H7 (cell line): ENCODE measurements around the gene UBTFL1. TPM values are rescaled to one million over a fixed set of nuclear protein-coding genes. Genes with fewer than 3 reads are reported as not detected.
"Not testable (repeated sequence)": the region's sequence is repeated elsewhere in the genome, so short reads cannot be mapped to it uniquely, and the experiment has no call there.

Experiments
- DNase-seq: peaks from one replicate; pipeline ENCODE4 v3.0.0; 2012
- H3K27me3 ChIP-seq: 2 replicates; pipeline ENCODE4 v1.6.0; 2011; ENCODE audit warnings: mild to moderate bottlenecking, low read length; ENCODE audit not compliant: control insufficient read depth, insufficient read depth
- H3K36me3 ChIP-seq: replicated peaks from 2 replicates; pipeline ENCODE4 v1.5.1; 2011; ENCODE audit warnings: low read length; ENCODE audit not compliant: control insufficient read depth, insufficient read depth
- H3K4me3 ChIP-seq: 2 replicates; pipeline ENCODE4 v1.5.1; 2011; ENCODE audit warnings: low read depth, mild to moderate bottlenecking, control low read depth, low read length, moderate library complexity; ENCODE audit not compliant: insufficient read depth
- total RNA-seq: library from RNA; depleted of rRNA; stranded (reverse); fragments of >200 nt; shearing (Covaris generic); gene quantifications from 2 replicates; pipeline ENCODE4 v1.2.3, GENCODE V29; 2014; rRNA removed

UBTFL1 gene
- not detected in 2 replicates for total RNA-seq

DNA sequence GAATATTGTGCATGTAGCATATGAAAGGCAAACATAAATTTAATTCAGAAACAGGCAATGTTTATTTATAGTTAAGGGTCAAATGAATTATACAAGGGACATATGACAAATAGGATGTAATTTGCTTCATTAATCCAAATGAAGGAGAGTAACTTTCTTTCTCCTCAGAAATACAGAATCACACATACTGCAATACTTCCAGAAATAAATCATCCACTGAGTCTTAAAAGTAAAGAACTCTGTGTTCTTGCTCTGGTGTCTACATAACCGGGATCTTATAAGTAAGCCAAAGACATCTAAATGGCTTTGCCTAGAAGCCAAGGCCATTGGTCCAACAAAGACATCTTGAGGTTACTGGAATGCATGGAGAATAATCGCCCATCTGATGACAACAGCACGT, at the start of gene UBTFL1:
Gene UBTFL1 (plus strand): TSS at position 301 of the 400 bp plus-strand sequence. CDS start 0 bp downstream, at position 301.
- H3K27me3 ChIP-seq, DNase-seq, H3K4me3 ChIP-seq, H3K36me3 ChIP-seq: not testable (repeated sequence)

GRCh38 chr11:90051591-90052209, 34.0 kb upstream of the UBTFL1 start:
- H3K36me3 ChIP-seq, DNase-seq, H3K27me3 ChIP-seq, H3K4me3 ChIP-seq: not testable (repeated sequence)

GRCh38 chr11:90052311-90052710, 33.4 kb upstream of the UBTFL1 start:
- H3K36me3 ChIP-seq, H3K4me3 ChIP-seq, H3K27me3 ChIP-seq, DNase-seq: not testable (repeated sequence)

- not testable (repeated sequence) for H3K27me3 ChIP-seq, H3K4me3 ChIP-seq, DNase-seq, H3K36me3 ChIP-seq
These were observed 32.2 kb upstream of the UBTFL1 start for GRCh38 chr11:90053545-90053944.

DNA sequence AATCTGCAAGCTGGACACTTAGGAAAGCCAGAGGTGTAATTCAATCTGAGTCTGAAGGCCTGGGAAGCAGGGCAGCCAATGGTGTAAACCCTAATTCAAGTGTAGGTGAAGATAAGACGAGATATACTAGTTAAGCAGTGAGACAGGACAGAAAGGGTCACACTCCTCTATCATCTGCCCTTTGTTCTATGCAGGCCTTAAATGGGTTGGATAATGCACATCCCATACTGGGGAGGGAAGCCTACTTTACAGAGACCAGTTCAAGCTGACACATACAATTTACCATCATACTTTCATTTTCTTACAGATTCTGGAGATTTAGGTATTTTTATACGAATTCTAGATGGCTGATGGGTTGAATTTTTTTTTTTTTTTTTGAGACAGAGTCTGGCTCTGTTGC, 3.0 kb downstream of the UBTFL1 start:
- not testable (repeated sequence) for H3K27me3 ChIP-seq, DNase-seq, H3K36me3 ChIP-seq, H3K4me3 ChIP-seq

- DNase-seq, H3K27me3 ChIP-seq, H3K36me3 ChIP-seq, H3K4me3 ChIP-seq: not testable (repeated sequence)
These were observed 9.6 kb downstream of the UBTFL1 start for GRCh38 chr11:90095230-90095924.

GRCh38 chr11:90098261-90098660, 12.5 kb downstream of the UBTFL1 start:
- H3K4me3 ChIP-seq, H3K27me3 ChIP-seq, DNase-seq, H3K36me3 ChIP-seq: not testable (repeated sequence)

DNA sequence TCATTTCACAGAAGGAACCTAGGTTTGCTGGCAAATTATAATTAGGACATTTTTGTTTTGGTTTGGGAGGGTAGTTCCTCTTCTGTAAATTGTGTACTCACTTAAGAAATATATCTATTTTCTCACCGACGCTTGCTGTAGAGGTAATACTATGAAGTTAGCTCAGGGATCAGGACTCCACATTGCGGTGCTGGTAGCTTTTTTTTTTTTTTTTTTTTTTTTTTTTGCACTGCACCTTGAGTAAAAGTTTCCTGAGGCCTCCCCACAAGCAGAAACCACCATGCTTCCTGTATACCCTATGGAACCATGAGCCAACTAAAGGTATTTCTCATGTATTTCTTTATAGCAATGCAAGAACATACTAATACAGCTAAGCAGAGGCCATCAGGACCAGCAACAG, 14.7 kb downstream of the UBTFL1 start:
- Histone ChIP-seq H3K27me3 (no peaks in the 10 kb centered on the region), H3K4me3 (no peak overlapping the region), H3K36me3 (no peaks in the 10 kb centered on the region)
- no peak for DNase-seq

GRCh38 chr11:90113541-90113940, 27.8 kb downstream of the UBTFL1 start:
- no peak for DNase-seq
- no peaks in the 10 kb centered on the region for H3K27me3 ChIP-seq
- no peak overlapping the region for H3K4me3 ChIP-seq

GRCh38 chr11:90120191-90120590, 34.4 kb downstream of the UBTFL1 start:
- no peak for DNase-seq
- no peak overlapping the region for H3K4me3 ChIP-seq

More at GRCh38 chr11:90113541-90113940, 27.8 kb downstream of the UBTFL1 start:
- H3K36me3 ChIP-seq = no peaks in the 10 kb centered on the region

DNA sequence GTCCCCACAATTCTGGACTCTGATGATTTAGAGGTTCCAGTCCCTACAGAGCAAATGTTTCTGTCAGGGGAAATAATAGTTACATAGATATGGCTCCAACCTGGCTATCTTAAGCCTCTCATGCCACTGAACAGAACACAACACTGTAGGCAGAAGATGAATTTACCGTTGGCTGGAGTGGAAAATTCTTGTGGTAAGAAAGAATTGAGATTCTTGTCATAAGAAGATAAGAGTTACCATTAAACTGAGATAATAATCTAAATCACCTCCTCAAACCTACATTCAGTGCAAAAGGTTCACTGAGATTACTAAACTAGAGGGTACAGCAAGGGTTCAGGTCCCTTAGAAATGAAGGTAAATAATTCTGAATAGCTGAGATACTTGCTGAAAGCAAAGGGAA, 38.6 kb downstream of the UBTFL1 start:
- H3K4me3 ChIP-seq = no peak overlapping the region
- no peak for DNase-seq
- H3K36me3 ChIP-seq = no peaks in the 10 kb centered on the region

More at GRCh38 chr11:90120191-90120590, 34.4 kb downstream of the UBTFL1 start:
- no peaks in the 10 kb centered on the region for H3K36me3 ChIP-seq
- no peaks in the 10 kb centered on the region for H3K27me3 ChIP-seq

DNA sequence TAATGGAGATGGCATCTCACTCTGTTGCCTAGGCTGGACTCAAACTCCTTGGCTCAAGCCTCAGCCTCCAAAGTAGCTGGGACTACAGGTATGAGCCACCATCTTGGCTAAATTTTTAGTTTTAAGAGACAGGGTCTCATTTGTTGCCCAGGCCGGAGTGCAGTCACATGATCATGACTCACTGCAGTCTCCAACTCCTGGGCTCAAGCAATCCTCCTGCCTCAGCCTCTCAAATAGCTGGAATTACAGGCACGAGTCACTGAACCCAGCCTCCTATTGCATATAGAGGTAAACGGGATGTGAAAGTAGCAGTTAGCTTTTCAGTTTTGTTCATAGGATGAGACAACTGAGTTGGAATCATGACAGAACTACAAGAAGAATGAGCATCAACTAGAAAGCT, 39.2 kb downstream of the UBTFL1 start:
- no peaks in the 10 kb centered on the region for H3K36me3 ChIP-seq
- no peak for DNase-seq
- no peaks in the 10 kb centered on the region for H3K27me3 ChIP-seq
- no peak overlapping the region for H3K4me3 ChIP-seq

More for the DNA sequence above, 38.6 kb downstream of the UBTFL1 start:
- H3K27me3 ChIP-seq = no peaks in the 10 kb centered on the region

DNA sequence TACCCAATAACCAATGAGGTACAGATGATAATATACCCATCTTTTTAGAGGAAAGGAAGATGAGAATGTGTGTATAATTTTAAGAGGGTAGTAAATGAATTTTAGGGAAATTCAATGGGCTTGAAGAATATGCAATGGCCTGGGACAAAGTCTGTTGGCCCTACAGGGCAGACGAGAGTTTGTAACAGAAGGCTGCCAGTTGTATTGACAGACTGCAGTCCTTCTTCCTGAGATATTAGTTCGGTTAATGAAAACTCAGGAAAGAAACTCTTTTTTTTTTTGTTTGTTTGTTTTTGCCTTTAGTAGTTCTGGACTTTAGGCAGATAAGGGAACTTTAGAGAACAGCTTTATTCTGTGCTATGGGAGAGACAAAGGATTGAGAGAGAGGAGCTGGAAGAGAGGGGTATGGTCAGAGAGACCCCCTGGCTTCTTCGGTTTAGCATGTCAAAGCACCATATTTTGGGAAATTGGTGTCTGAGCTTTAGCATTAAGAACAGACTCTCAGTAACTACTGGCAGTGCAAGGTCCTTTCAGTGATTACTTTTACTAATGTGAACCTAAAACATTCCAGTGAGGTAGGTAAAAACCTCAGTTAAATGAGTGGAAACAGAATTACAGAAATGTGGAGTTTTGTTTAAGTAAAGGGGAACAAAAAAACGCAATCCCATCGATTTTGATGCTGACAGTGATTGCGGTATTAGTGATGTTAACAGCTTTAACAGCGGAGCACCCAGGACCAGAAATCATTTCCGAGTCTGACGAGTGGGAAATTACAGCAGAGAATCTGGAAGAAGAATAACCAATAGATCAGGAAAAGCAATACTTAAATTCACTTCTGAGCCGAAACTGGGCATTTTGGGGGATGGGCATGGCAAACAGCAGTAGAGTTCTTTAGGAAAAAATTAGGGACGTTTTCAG, 48.1 kb downstream of the UBTFL1 start:
- no peaks in the 10 kb centered on the region for H3K27me3 ChIP-seq
- H3K4me3 ChIP-seq = peak overlapping the region; percentile 45
- no peaks in the 10 kb centered on the region for H3K36me3 ChIP-seq
- peak; percentile 5 for DNase-seq

- Histone ChIP-seq H3K27me3 (no peaks in the 10 kb centered on the region), H3K4me3 (peak within 1 kb of the TSS; percentile 45), H3K36me3 (no peaks in the 10 kb centered on the region)
- DNase-seq = peak; percentile 64
These were observed 48.8 kb downstream of the UBTFL1 start, which contains the start of gene NAALAD2 for GRCh38 chr11:90134478-90135003. TSS of gene NAALAD2 (plus strand) at chr11:90134663. CDS start at chr11:90134759, 96 bp downstream.
